HG02981 (cell line): Measurements from ENCODE around the gene RAD51B.

Source experiments
- ATAC-seq: cut with Tn5 transposase; IDR thresholded peaks from one replicate; pipeline ENCODE4 v1.9.1; 2021; ENCODE audit warnings: mild to moderate bottlenecking, moderate library complexity; ENCODE audit not compliant: unreplicated experiment

The RAD51B gene

DNA sequence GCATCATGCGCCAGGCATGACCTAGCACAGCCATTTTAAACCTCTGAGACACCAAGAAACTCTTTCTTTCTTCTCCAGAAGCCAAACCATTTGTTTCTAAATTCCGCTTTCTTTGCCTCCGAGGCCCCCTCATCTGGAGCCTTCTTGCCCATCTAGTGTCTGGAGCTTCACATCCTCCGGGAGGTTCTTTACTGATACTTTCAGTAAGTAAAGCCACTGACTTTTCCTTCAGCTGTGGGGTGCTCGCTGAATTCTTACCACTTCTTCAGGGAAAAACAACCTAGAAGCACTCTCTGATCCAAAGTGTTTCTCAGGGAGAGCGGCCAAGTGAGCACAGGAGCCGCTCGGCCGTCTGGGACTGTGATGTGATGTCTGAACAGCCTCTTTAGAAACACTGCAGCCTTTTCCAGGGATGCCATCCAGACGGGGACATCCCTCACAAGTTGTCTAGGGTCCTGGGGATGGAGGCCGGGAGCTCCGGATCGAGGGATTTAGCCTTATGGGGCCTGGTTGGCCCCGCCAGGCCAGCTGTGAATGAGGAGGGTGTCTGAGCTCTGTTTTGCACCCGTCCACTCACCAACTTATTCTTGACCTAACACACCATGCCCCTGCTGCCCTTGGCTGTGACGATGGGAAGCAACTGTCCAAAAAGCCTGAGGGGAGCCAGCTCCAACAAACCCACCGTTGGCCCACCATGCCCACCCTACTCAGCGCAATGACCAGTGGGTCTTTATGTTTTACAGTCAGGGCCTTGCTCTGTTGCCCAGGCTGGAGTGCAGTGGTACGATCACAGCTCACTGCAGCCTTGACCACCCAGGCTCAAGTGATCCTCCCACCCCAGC, 812.7 kb downstream of the RAD51B start:
- ATAC-seq: no peak

DNA sequence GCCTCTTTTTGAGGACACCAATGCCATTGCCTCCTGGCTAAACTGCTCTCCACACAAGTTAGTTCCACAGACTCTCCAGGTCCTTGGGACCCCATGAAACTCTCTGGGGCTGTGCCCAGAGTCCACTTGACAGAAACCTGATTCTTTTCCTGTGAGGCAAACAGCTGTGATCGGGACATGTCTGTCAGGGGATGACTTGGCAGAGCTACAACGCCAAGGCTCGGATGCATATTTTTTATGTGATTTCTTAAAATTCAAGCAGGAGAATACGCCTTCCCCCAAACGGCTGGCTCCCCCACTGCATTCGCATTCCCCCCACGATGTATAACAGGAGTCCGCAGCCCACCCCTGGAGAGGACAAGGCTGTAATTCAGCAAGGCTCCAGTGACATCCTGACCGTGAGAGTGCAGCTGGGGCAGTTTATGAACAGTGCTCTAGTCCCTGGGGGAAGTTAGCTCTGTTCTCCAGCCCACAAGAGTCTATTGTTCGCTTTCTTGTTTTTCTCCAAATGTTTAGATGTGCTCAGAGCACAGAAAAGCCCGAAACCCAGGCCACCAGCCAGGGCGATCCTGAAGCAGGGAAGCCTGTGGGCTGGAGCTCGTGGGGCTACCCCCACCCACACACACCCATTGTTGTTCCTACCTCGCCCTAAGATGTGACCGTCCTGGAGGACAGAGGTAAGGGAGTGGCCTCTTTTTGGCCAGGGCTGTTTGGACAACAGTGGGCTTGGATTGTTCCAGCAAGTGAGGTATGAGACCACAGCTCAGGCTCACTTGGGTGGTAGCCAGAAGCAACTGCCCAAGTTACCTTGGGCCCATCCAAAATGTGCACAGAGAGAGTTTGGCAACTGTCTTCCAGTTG, 813.8 kb downstream of the RAD51B start:
- ATAC-seq: no peak

DNA sequence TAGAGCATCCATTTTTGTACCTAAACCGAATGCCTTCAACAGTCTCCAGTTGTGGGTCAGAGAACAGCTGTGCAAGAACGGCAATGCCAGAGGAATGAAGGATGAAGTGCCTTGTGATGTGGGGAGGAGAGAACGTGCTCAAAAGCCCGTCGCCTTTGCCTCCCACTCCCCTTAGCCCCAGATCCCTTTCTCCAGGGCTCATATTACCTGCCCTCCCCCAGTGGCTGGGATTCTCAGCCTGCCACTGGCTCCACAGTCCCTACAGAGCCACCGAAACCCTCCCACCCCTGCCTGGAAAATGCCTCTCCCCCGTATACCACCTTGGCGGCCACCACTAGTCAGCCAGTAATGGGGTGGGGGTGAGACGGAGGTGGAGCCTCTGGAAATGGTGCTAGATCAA, 814.8 kb downstream of the RAD51B start:
- ATAC-seq: no peak

DNA sequence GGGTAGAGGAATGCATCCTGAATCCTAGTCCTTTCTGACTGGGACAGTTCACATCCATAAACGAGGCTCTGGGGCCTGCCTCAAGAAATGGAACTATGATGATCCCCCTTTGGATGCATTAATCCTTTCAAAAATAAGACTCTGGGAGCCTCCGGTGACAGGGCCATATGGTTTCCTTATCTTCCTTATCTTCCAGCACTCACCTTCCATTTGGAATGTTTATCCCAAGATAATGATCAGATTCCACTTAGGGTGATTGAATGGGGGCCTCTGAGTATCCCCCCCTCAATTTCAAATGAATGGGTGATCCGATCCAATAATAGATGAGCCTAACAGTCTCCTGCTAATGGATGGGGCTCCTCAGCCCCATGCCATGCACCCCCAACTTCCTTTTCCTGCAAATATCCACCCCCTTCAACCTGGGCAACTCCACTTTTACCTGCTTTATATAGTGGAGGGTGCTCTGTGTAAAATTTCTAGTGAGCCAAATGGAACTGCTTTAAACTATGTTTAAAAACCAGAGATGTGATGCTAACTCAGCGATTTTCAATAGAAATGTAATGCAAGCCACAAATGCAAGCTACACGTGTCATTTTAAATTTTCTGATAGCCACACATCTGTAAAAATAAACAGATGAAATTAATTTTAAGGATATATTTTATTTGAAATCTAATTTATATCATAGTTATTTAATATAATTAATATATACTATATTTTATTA, 815.5 kb downstream of the RAD51B start:
- ATAC-seq: no peak

DNA sequence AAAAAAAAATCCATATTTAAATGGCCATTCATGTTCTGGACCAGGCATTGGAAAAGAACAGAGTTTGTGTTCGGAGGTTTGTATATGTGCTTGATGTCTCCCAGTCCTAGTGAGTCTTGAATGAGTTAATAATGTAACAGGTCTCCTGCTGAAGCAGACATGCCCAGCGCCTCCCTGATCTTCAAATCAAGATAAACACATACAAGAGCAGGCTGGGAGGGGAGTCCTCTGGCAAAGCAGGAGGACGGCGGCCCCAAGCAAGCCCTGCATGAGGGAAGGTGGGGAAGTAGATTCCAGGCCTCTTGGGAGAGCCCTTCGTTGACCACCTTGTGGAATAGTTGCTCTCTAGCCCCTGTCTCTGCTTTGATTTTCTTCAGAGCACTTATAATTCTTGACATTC, 817.0 kb downstream of the RAD51B start:
- no peak for ATAC-seq

DNA sequence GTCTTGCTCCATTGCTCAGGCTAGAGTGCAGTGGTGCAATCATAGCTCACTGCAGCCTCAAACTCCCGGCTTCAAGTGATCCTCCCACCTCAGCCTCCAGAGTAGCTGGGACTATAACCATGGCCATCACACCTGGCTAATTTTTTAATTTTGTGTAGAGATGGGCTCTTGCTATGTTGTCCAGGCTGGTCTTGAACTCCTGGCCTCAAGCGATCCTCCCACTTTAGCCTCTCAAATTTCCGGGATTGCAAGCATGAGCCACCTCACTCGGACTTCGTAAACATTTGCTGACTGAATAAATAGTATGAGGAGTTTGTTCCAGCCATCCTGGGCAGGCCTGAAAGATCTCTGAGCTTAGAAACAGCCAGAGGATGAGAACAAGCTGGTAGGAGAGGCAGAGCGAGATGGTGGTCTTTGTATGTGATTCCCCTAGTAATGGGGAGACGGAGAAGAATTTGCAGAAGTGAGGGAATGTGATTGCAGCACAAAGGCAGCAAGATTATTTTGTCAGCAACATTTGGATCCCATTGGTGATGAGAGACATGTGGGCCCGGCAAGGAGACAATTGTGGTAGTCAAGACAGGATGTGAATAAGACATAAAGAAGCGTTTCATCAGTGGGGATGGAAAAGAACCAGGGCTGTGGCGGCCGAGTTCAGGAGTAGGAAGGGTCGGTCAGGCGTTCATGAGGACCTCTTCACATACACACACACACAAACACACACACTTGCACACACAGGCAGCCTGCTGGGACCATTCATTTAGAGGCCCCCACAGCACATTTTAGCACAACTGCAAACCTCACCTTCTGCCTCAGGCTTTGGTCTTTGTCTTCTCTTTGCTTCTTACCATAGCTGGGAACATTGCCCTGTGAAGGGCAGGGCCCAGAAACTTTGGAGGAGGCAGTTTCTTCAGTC, 817.8 kb downstream of the RAD51B start:
- no peak for ATAC-seq

DNA sequence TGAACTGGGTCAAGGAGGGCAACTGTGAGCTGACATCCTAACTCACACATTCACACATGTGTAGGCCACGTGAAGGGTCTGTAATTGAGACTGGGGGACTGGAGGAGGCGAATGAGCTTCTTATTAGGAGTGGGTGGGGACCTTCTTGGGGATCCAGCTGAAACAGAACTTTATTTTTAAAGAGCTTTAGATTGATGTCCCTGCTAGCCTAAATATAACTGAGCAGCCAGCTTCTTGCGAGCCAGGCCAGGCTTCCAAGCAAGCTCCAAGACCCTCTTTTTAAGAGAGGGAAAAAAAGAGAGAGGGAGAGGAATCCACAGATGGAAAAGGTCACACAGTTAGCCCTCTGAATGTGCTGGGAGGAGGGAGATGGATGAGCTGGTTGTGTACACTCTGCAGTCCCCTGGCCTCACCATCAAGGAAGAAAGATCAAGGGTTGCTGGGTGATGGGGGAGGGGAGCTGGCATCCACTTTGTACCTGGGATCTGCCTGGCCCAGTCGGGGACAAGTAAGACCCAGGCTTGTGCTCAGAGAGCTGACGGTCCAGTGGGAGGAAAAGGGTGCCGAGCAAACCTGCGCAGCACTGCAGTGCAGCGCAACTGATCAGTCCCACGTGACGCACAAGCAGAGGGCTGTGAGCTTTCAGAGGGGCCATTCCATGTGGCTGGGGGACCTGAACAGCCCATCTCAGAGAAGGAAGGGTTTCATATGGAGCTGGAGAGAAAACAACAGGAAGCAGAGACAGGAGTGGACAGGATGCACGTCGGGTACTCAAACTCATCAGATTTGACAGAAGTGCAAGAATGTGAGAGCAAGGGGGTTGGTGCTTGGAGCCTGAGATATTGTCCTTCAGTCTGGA, 818.8 kb downstream of the RAD51B start:
- ATAC-seq: no peak

DNA sequence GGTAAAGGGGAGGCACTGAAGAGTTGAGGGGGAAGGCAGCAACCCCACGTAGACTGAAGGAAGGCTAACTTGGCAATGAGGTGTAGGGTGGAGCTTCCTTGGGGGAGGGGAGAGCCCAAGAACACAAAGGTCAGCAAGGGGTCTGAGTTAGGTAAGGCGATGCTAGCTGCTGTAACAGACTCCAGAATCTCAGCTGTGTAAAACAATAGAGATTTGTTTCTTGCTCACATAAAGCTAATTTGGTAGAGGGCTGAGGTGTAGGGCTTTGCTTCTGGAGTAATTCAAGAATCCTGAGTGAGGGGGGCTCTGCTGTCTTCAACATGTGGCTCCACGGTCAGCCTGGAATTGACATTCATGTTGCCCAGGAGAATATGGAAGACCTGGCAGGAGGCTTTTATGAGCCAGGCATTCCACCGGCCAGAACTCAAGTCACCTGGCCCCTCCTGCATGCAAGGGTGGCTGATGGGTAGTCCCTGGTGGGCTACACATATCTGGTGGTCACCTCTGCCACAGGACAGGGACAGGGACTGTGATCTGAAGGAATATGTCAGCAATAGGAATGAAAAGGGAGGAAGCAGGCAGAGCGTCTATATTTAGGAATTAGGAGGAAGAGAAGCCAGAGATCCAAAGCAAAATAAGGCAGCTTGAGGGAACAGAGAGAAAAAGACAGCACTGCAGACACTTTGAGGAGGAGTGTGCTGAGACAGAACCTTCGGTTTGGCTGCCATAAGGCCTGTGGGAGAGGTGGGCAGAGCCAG, 819.6 kb downstream of the RAD51B start:
- ATAC-seq: no peak

DNA sequence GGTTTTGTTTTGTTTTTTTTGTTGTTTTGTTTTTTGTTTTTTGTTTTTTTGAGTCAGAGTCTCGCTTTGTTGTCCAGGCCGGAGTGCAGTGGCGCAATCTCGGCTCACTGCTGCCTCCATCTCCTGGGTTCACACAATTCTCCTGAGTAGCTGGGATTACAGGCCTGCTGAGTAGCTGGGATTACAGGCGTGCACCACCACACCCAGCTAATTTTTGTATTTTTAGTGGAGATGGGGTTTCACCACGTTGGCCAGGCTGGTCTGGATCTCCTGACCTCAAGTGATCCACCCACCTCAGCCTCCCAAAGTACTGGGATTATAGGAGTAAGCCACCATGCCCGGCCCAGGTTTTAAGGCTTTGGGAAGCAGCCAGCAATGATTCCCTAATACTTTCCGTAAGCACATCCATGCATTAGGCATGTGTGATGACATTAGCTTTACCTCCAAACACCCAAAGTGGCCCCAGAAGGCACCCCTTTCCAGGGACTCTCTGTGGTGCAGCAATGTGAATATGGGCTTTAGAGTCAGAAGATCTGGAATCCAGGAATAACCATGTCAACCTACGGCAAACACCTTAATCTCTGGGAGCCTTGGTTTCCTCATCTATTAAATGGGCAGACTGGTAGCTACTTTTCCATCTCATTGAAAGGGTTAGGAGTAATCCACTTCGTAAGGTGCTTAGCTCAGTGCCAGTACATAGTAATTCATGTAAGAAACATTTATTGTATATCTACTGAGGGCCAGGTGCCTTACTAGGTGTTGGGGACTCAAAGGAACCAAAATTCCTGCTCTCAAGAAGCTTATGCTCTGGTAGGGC, 820.4 kb downstream of the RAD51B start:
- no peak for ATAC-seq

DNA sequence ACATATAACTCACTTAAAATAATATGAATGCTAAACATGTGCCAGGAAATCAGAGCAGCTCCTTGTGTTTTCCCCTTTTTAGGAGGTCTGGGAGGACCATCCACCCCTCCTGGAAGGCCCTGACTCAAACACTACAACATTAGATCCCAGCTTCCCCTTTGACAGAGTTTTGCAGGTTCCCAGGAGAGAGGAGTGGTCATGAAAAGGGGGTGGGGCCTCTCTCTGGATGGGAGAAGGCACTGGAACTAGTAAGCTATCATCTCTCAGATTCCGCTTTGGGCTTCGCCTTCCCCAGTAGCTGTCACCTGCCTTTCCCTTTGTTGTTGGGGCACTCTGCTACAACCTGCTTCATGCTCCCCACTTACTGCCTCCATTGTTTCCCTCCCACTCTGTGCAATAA, 824.1 kb downstream of the RAD51B start:
- no peak for ATAC-seq

DNA sequence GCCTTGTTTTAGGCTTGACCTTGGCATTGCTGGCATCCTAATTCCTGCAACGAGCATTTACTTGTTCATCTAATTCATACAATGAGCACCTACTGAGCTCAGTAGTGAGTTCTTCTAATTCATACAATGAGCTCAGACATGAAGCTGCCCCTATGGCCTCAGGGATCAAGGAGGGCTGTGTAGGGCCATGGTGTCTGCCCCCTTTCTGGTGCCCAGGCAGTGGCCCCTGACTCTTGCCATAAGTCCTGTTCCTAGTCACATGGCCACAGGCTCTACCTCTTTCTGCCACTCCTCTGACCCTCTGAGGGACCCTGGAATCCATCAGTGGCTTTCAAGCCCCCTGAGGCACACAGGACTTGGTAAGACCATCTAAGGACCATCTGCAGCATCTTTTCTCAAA, 824.5 kb downstream of the RAD51B start:
- ATAC-seq: no peak

DNA sequence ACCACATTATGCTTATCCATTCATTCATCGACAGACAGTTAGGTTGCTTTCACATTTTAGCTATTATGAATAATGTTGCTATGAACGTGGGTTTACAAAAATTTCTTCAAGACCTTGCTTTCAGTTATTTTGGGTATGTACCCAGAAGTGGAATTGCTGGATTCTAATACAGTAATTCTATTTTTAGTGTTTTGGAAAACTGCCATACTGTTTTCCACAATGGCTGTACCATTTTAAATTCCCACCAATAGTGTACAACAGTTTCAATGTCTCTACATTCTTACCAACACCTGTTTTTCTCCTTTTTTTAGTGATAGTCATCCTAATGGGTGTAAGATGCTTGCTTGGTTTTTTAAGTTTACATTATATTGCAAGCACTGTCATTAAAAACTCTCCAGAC, 825.8 kb downstream of the RAD51B start:
- ATAC-seq: no peak

DNA sequence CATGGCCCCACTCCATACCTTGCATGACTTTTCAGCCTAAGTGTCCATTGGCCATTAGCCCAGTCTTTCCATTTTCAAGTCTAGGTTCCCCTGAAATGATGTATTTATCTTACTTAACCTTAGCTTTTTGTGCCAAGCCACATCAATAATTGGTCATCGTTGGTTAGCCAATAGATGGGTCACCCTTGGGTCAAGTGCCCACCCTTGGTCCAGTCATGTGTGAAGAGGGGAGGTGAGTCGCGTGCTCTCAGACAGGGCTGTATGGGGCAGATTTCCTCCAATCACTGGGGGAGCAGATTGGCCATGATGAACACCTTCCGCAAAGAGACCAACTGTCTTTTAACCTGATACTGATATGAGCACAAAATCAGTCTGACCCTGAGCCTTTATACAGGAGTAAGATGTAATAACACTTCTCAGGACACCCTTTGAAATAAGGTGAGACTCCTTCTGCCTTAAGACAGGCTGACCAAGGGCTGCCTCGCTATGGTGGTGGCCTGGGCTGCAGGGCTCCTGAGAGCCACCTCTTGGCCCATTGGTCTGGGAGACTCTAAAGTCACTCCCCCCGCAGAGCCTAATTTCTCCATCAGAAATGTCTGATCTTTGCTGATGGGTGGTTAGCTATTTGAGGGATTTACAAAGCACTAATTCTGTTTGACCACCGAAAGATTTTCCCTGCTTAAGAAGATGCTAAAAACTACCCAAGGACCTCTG, 830.1 kb downstream of the RAD51B start:
- ATAC-seq: no peak

DNA sequence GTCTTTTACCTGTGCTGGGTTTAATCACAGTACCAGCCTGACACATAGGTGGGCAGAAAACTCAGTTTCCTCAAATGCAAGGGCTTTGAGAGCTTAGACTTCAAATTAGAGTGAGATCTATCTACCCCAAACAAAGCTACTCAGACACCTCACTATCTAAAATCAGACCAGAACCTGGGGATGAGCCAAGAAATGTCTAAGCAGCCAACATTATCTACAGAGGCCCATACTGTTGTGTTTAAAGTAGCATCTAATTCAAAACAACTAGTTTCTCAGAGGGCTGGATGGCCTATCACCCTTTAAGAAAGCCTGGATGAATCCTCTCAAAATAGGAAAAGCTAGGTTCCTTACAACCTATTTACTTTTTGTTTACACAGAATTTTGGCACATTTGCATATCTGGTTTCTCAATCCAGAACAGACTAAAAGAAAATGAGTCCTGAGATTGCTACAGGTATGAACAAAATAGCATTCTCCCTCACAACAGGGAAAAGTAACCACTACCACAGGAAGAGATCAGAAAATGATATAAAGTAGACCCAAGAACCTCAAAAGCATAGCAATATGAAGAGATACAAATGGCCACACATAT, 830.9 kb downstream of the RAD51B start:
- ATAC-seq: no peak

DNA sequence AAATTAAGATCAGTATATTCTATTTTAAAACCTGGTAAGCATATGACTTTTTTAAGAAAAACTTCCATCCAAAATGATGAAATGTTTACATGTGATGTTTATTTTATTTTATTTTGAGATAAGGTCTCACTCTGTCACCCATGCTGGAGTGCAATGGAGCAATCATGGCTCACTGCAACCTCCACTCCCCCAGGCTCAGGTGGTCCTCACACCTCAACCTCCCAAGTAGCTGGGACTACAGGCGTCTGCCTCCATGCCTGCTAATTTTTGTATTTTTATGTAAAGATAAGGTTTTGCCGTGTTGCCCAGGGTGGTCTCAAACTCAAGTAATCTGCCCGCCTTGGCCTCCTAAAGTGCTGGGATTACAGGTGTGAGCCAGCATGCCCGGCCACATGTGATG, 831.5 kb downstream of the RAD51B start:
- ATAC-seq: no peak

DNA sequence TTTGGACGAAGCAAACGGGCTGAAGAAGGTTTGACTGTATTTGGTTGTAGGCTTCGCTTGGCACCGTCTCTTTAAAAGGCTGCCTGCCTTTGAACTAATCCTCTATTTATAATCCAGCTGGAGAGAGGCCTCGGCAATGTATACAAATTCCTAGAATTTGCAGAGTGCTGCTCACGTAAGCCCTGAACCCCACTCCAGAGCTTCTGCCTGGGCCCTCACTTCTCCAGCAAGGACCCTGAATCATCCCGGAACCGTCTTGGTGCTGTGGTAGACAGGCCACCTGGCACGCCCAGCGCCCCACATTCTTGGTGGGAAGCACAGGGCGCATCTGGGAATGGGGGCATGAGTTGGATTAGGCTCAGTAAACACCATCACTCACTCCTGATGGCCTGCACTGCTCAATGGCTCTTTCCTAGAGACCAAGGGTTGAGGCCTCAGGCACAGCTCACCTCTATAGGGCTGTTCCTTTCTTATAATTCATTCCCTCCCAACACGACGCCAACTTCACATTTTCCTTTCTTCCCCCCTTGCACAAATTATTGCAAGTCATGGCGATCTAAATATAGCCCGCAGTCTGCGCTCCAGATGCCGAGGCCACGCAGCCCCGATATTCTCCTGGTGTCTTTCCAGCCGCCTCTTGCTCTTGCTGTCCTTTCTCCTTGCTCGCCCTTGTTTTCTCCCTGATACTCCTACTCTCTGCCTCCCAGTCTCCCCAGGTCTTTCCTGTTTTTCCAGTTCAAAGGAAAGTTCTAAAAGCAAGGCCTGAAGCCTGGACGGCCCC, 832.3 kb downstream of the RAD51B start:
- no peak for ATAC-seq
